ENCODE data around the gene CYTH2.
A peak's percentile ranks its signal among the peaks of the same experiment; 100 is the strongest.
"Not testable (repeated sequence)": the region's sequence is repeated elsewhere in the genome, so short reads cannot be mapped to it uniquely, and the experiment has no call there.

The CYTH2 gene

GRCh38 chr19:48511321-48511731, 42.2 kb downstream of the CYTH2 start:
- Histone ChIP-seq H3K4me3 (ENCODE audit: low read length) (peak overlapping the region; percentile 37), H3K4me1 (ENCODE audit: insufficient read depth, low read length) (peaks cover 13% of the 10 kb centered on the region), H3K36me3 (ENCODE audit: insufficient read depth, low read length) (no peaks in the 10 kb centered on the region), H3K9me3 (ENCODE audit: low read length) (no peaks in the 10 kb centered on the region), H2AFZ (ENCODE audit: low read depth, low read length) (no peak overlapping the region), H3K27me3 (ENCODE audit: insufficient read depth, low read length) (peaks cover 11% of the 10 kb centered on the region)

GRCh38 chr19:48511800-48512503, 42.8 kb downstream of the CYTH2 start, which contains the start of gene LMTK3:
Gene LMTK3, minus strand, starts transcription at chr19:48511835. Its CDS starts 259 bp downstream, at chr19:48511576.
- Histone ChIP-seq H3K27me3 (ENCODE audit: insufficient read depth, low read length) (peaks cover 11% of the 10 kb centered on the region), H2AFZ (ENCODE audit: low read depth, low read length) (no peak within 1 kb of the TSS), H3K4me3 (ENCODE audit: low read length) (peak within 1 kb of the TSS; percentile 37), H3K36me3 (ENCODE audit: insufficient read depth, low read length) (no peaks in the 10 kb centered on the region), H3K9me3 (ENCODE audit: low read length) (no peaks in the 10 kb centered on the region), H3K4me1 (ENCODE audit: insufficient read depth, low read length) (peaks cover 13% of the 10 kb centered on the region)

DNA sequence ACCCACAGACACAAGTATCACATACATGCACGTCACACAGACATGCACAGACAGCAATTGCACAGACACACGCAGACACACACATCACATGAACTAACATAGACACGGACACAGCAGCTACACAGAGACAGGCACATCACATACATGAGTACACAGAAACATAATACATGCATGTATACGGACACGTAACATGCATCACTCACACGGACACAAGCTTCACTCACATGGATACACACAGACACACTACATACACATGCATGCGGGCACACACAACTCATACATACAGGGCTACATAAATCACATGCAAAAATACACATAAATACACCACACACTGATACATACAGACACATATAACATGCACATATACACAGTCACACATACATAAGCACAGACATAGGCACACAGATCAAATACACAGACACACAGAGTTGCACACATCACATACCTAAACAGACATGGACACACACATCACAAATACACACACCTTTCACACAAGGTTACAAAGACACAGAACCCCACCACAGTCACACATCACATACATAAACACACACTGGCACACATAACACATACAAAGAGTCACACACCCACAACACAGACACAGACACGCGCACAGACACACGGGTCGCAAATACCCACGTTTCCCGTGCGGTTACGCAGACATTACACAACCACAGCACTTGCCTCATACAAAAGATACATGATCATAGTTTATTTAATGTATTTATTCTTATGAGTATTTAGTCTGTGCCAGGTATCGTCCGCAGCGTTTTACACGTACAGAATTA, 43.5 kb downstream of the CYTH2 start:
- H3K4me3 ChIP-seq (ENCODE audit: low read length), result no peak overlapping the region

DNA sequence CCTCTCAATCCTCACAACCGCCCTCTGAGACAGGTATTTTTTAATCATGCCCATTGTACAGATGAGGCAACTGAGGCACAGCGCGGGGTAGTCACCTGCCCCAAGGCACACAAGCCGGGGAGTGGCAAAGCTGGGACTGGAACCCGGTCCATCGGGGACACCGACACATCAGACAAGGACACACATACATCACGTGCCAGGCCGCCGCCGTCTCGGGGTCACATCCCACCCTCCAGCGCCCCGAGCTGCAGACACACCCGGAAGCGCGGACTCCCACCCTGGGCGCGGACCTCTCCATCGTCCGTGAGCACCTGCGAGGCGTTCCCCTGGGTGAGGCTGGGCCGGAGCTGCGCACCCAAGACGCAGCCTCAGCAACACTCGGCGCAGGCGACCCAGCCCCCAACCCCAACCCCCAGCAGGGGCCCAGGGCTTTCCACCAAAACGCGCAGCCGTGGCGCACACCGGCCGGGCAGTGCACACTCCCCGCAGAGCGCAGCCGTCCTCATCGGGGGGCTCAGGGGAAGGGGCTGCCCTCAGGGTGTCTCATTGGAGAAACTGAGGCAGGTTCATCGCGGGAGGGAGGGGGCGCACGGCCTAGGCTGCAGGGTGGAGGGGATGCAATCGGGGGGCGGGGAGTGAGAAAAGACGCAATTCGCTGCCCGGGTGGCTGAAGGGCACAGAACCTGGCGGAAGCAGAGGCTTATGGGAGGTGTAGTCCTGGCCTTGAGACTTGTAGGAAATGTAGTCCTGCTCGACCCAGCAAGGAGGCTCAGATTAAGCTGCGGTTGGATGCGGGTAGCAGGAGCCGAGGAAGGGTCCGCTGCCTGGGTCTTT, 44.3 kb downstream of the CYTH2 start:
- Histone ChIP-seq H3K9me3 (ENCODE audit: low read length) (no peaks in the 10 kb centered on the region), H3K27me3 (ENCODE audit: insufficient read depth, low read length) (peaks cover 11% of the 10 kb centered on the region), H2AFZ (ENCODE audit: low read depth, low read length) (peak overlapping the region; percentile 73), H3K4me3 (ENCODE audit: low read length) (peak overlapping the region; percentile 54), H3K4me1 (ENCODE audit: insufficient read depth, low read length) (peaks cover 13% of the 10 kb centered on the region), H3K36me3 (ENCODE audit: insufficient read depth, low read length) (no peaks in the 10 kb centered on the region)

More for the DNA sequence above, 43.5 kb downstream of the CYTH2 start:
- no peak overlapping the region for H2AFZ ChIP-seq (ENCODE audit: low read depth, low read length)
- H3K4me1 ChIP-seq (ENCODE audit: insufficient read depth, low read length), result peaks cover 13% of the 10 kb centered on the region
- no peaks in the 10 kb centered on the region for H3K9me3 ChIP-seq (ENCODE audit: low read length)
- H3K36me3 ChIP-seq (ENCODE audit: insufficient read depth, low read length), result no peaks in the 10 kb centered on the region
- peaks cover 11% of the 10 kb centered on the region for H3K27me3 ChIP-seq (ENCODE audit: insufficient read depth, low read length)

DNA sequence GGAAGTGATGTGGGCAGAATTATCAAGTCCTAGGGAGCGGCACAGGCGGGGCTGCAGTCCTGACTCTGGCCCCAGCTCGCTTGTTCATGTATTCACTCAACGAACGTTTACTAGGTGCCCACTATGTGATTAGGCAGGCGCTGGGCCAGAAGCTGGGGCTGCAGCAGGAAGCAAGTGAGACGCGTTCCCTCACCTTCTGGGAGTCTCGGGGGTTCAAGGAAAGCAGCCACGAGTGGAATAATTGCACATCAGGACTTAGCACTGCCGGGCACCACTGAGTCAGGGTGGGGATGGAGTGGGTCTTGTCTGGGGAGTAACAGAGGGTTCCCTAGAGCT, 44.9 kb downstream of the CYTH2 start:
- peaks cover 13% of the 10 kb centered on the region for H3K4me1 ChIP-seq (ENCODE audit: insufficient read depth, low read length)
- no peaks in the 10 kb centered on the region for H3K9me3 ChIP-seq (ENCODE audit: low read length)
- peak overlapping the region; percentile 54 for H3K4me3 ChIP-seq (ENCODE audit: low read length)
- H3K36me3 ChIP-seq (ENCODE audit: insufficient read depth, low read length), result no peaks in the 10 kb centered on the region
- no peak overlapping the region for H2AFZ ChIP-seq (ENCODE audit: low read depth, low read length)
- peaks cover 11% of the 10 kb centered on the region for H3K27me3 ChIP-seq (ENCODE audit: insufficient read depth, low read length)

DNA sequence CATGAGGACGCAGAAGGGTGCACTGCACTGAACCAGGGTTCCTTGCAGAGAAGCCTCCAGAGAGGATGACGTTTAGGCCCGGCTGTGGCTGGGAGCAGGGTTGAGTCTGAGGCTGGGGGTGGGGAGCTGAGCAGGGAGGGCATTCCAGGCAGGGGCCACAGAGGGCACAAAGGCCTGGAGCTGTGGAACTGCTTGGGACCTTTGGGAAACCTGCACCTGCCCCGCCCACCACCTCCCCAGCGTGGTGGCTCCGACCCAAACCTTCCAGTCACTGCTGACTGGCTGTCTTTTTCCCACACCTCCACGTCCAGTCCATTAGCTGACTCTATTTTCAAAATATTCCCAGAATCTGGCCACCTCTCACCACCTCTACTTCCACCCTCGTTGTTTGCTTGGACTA, 47.4 kb downstream of the CYTH2 start:
- H3K9me3 ChIP-seq (ENCODE audit: low read length), result no peaks in the 10 kb centered on the region
- H3K36me3 ChIP-seq (ENCODE audit: insufficient read depth, low read length), result no peaks in the 10 kb centered on the region
- peaks cover 9% of the 10 kb centered on the region for H3K4me1 ChIP-seq (ENCODE audit: insufficient read depth, low read length)
- peaks cover 11% of the 10 kb centered on the region for H3K27me3 ChIP-seq (ENCODE audit: insufficient read depth, low read length)
- no peak overlapping the region for H2AFZ ChIP-seq (ENCODE audit: low read depth, low read length)
- no peak overlapping the region for H3K4me3 ChIP-seq (ENCODE audit: low read length)

DNA sequence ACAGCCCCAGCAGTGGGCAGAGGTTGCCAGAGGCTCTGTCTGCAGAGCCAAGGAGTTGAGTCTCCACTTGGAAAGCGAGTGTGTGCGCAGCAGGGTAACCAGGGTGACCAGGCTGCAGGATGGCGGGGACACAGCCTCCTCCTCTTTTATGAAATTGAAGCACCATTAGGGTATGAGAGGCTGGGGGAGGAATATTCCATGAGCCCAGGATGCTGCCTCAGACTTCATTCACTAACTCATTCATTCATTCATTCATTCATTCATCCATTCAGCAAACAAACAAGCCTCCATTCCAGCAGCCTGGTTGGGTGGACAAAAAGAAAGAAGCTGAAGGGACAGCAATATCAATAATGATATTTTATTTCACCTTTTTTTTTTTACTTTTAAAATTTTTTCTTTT, 49.0 kb downstream of the CYTH2 start:
- H3K27me3 ChIP-seq (ENCODE audit: insufficient read depth, low read length), result no peaks in the 10 kb centered on the region
- no peaks in the 10 kb centered on the region for H3K36me3 ChIP-seq (ENCODE audit: insufficient read depth, low read length)
- no peaks in the 10 kb centered on the region for H3K9me3 ChIP-seq (ENCODE audit: low read length)
- H2AFZ ChIP-seq (ENCODE audit: low read depth, low read length), result no peak overlapping the region
- H3K4me3 ChIP-seq (ENCODE audit: low read length), result no peak overlapping the region
- peaks cover 4% of the 10 kb centered on the region for H3K4me1 ChIP-seq (ENCODE audit: insufficient read depth, low read length)

DNA sequence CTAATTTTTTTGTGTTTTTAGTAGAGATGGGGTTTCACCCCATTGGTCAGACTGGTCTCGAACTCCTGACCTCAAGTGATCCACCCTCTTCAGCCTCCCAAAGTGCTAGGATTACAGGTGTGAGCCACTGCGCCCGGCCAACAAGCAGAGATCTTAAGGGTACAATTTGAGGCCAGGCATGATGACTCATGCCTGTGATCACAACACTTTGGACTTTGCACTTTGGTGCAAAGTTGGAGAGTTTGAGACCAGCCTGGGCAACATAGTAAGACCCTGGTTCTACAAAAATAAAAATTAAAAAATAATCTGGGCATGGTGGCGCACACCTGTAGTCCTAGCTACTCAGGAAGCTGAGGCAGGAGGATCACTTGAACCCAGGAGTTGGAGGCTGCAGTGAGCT, 50.3 kb downstream of the CYTH2 start:
- H3K36me3 ChIP-seq (ENCODE audit: insufficient read depth, low read length); H3K27me3 ChIP-seq (ENCODE audit: insufficient read depth, low read length); H3K4me3 ChIP-seq (ENCODE audit: low read length); H3K9me3 ChIP-seq (ENCODE audit: low read length); H3K4me1 ChIP-seq (ENCODE audit: insufficient read depth, low read length); H2AFZ ChIP-seq (ENCODE audit: low read depth, low read length): not testable (repeated sequence)

GRCh38 chr19:48520134-48520533, 51.0 kb downstream of the CYTH2 start:
- no peak overlapping the region for H3K4me3 ChIP-seq (ENCODE audit: low read length)
- no peaks in the 10 kb centered on the region for H3K36me3 ChIP-seq (ENCODE audit: insufficient read depth, low read length)
- no peaks in the 10 kb centered on the region for H3K4me1 ChIP-seq (ENCODE audit: insufficient read depth, low read length)
- H3K9me3 ChIP-seq (ENCODE audit: low read length), result peaks cover 3% of the 10 kb centered on the region
- no peaks in the 10 kb centered on the region for H3K27me3 ChIP-seq (ENCODE audit: insufficient read depth, low read length)
- no peak overlapping the region for H2AFZ ChIP-seq (ENCODE audit: low read depth, low read length)

- Histone ChIP-seq H2AFZ (ENCODE audit: low read depth, low read length) (no peak overlapping the region), H3K4me1 (ENCODE audit: insufficient read depth, low read length) (no peaks in the 10 kb centered on the region), H3K4me3 (ENCODE audit: low read length) (no peak overlapping the region), H3K36me3 (ENCODE audit: insufficient read depth, low read length) (no peaks in the 10 kb centered on the region), H3K9me3 (ENCODE audit: low read length) (peaks cover 6% of the 10 kb centered on the region), H3K27me3 (ENCODE audit: insufficient read depth, low read length) (no peaks in the 10 kb centered on the region)
Measured at GRCh38 chr19:48524221-48524620, 55.1 kb downstream of the CYTH2 start.

DNA sequence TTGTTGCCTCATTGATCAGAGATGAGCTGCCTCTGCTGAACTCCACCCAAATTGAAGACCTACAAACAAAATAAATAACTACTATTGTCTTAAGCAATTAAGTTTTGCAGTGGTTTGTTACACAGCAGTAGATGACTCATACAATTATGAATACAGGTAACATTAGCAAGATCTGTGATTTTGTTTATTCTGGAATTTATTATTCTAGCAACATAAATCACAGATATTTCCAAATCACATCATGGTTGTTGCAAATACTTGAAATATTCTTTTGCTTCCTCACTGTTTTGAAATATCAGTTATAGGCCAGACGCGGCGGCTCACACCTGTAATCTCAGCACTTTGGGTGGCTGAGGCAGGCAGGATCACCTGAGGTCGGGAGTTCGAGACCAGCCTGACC, 55.6 kb downstream of the CYTH2 start:
- no peak overlapping the region for H2AFZ ChIP-seq (ENCODE audit: low read depth, low read length)
- no peaks in the 10 kb centered on the region for H3K27me3 ChIP-seq (ENCODE audit: insufficient read depth, low read length)
- H3K9me3 ChIP-seq (ENCODE audit: low read length), result peaks cover 6% of the 10 kb centered on the region
- no peaks in the 10 kb centered on the region for H3K36me3 ChIP-seq (ENCODE audit: insufficient read depth, low read length)
- no peaks in the 10 kb centered on the region for H3K4me1 ChIP-seq (ENCODE audit: insufficient read depth, low read length)
- H3K4me3 ChIP-seq (ENCODE audit: low read length), result no peak overlapping the region

GRCh38 chr19:48529156-48529555, 60.0 kb downstream of the CYTH2 start:
- Histone ChIP-seq H3K27me3 (ENCODE audit: insufficient read depth, low read length) (no peaks in the 10 kb centered on the region), H3K4me3 (ENCODE audit: low read length) (no peak overlapping the region), H2AFZ (ENCODE audit: low read depth, low read length) (no peak overlapping the region), H3K4me1 (ENCODE audit: insufficient read depth, low read length) (no peaks in the 10 kb centered on the region), H3K36me3 (ENCODE audit: insufficient read depth, low read length) (no peaks in the 10 kb centered on the region), H3K9me3 (ENCODE audit: low read length) (peaks cover 6% of the 10 kb centered on the region)

Measured in neuron (in vitro differentiated cells).